NOMO-1 (cell line): ENCODE measurements around the gene SMC3.

Source experiments
- DNase-seq, 2 experiments: peaks; one replicate each; lab custom pipeline; 2025; ENCODE audit not compliant: unreplicated experiment in 2 of 2; lab: John Stamatoyannopoulos, UW

SMC3 gene

GRCh38 chr10:110544958-110545537 lies 22.4 kb upstream of the SMC3 start:
- DNase-seq, result no peak

GRCh38 chr10:110546077-110546476 lies 21.4 kb upstream of the SMC3 start:
- DNase-seq, result no peak

- DNase-seq, result no peak
These were observed 20.9 kb upstream of the SMC3 start for GRCh38 chr10:110546499-110547110.

GRCh38 chr10:110547139-110547761 lies 20.2 kb upstream of the SMC3 start:
- DNase-seq, result peak; percentile 39 to 56

- no peak for DNase-seq
These were observed 19.5 kb upstream of the SMC3 start for GRCh38 chr10:110548002-110548401.

- no peak for DNase-seq
These were observed 18.3 kb upstream of the SMC3 start for GRCh38 chr10:110549211-110549610.

GRCh38 chr10:110553905-110554304 lies 13.6 kb upstream of the SMC3 start:
- DNase-seq, result no peak

- no peak for DNase-seq
These were observed 11.2 kb upstream of the SMC3 start for GRCh38 chr10:110556296-110556695.

GRCh38 chr10:110556969-110557601 lies 10.4 kb upstream of the SMC3 start:
- peak; percentile 71 to 74 for DNase-seq

GRCh38 chr10:110558041-110558440 lies 9.5 kb upstream of the SMC3 start:
- no peak for DNase-seq

- DNase-seq, result no peak
These were observed 7.5 kb upstream of the SMC3 start for GRCh38 chr10:110560012-110560411.

GRCh38 chr10:110561292-110561691 lies 6.2 kb upstream of the SMC3 start:
- no peak for DNase-seq

GRCh38 chr10:110562348-110562747 lies 5.1 kb upstream of the SMC3 start:
- DNase-seq, result no peak

GRCh38 chr10:110563132-110563531 lies 4.4 kb upstream of the SMC3 start:
- DNase-seq, result no peak

- no peak for DNase-seq
These were observed 859 bp upstream of the SMC3 start for GRCh38 chr10:110566472-110567200.

- DNase-seq, result peak; percentile 21 to 35
These were observed 700 bp downstream of the SMC3 start for GRCh38 chr10:110568055-110568735.

- DNase-seq, result no peak
These were observed 1.6 kb downstream of the SMC3 start for GRCh38 chr10:110569122-110569521.

GRCh38 chr10:110569736-110570135 lies 2.2 kb downstream of the SMC3 start:
- DNase-seq, result no peak

GRCh38 chr10:110571093-110571743 lies 3.7 kb downstream of the SMC3 start:
- no peak for DNase-seq

- DNase-seq, result no peak
These were observed 5.4 kb downstream of the SMC3 start for GRCh38 chr10:110572862-110573261.
